HEK293 (cell line): ENCODE measurements around the gene CEP72.

Experiments used
- CTCF ChIA-PET: fragments of 350-600 bp; formaldehyde crosslinking; extraction: SDS; loops from one replicate; lab custom pipeline; 2021; ENCODE audit warnings: antibody characterized with exemption; lab: Yijun Ruan, JAX
- POLR2A ChIA-PET: fragments of 300-600 bp; formaldehyde crosslinking; extraction: SDS; loops from one replicate; lab custom pipeline; 2020; ENCODE audit warnings: antibody characterized with exemption, inconsistent platforms; lab: Yijun Ruan, JAX
- H3K27ac ChIP-seq: fragments of 200-500 bp; sonication (Bioruptor generic); 2 replicates; pipeline ENCODE4 v1.5.1; 2014; ENCODE audit warnings: low read depth, low read length, control low read depth, inconsistent platforms; ENCODE audit errors: extremely low read depth
- H3K36me3 ChIP-seq, 2 experiments: fragments of 200-500 bp in 1 of 2; sonication (Bioruptor generic) in 1 of 2; 1 replicate in 1 of 2; 2 replicates in 1 of 2; pipeline ENCODE4 v1.5.1; 2014 to 2017; ENCODE audit warnings: inconsistent platforms in 2 of 2, low read length in 2 of 2; ENCODE audit not compliant: control insufficient read depth in 2 of 2, insufficient read depth in 1 of 2
- H3K4me1 ChIP-seq: fragments of 200-500 bp; sonication (Bioruptor generic); 2 replicates; pipeline ENCODE4 v1.5.1; 2014; ENCODE audit warnings: mild to moderate bottlenecking, low read length, inconsistent platforms; ENCODE audit not compliant: control insufficient read depth, insufficient read depth
- H3K4me3 ChIP-seq: 2 replicates; pipeline ENCODE4 v1.5.1; 2011; ENCODE audit warnings: low read depth, mild to moderate bottlenecking, control low read depth, low read length, moderate library complexity
- H3K9me3 ChIP-seq: fragments of 200-500 bp; sonication (Bioruptor generic); 2 replicates; pipeline ENCODE4 v1.5.1; 2014; ENCODE audit warnings: low read depth, low read length, inconsistent platforms; ENCODE audit not compliant: control insufficient read depth, insufficient read depth
- GLI4 ChIP-seq: fragments of 450-650 bp; formaldehyde crosslinking; IDR thresholded peaks from 2 replicates; pipeline ENCODE4 v1.5.1; 2016; ENCODE audit warnings: missing biosample characterization, missing genetic modification characterization
- GLIS1 ChIP-seq: fragments of 450-650 bp; formaldehyde crosslinking; IDR thresholded peaks from 2 replicates; pipeline ENCODE4 v1.5.1; 2016; ENCODE audit warnings: missing biosample characterization, missing genetic modification characterization
- ZBTB10 ChIP-seq: fragments of 450-650 bp; formaldehyde crosslinking; IDR thresholded peaks from 2 replicates; pipeline ENCODE4 v1.5.1; 2016; ENCODE audit warnings: missing biosample characterization, missing genetic modification characterization
- ZBTB26 ChIP-seq: fragments of 450-650 bp; formaldehyde crosslinking; optimal IDR thresholded peaks from 2 replicates; pipeline ENCODE3; 2016; ENCODE audit warnings: missing biosample characterization, mild to moderate bottlenecking, missing genetic modification characterization
- ZBTB8A ChIP-seq: fragments of 450-650 bp; formaldehyde crosslinking; IDR thresholded peaks from 2 replicates; pipeline ENCODE4 v1.5.1; 2016; ENCODE audit warnings: missing biosample characterization, missing genetic modification characterization
- ZNF2 ChIP-seq: fragments of 450-650 bp; formaldehyde crosslinking; IDR thresholded peaks from 2 replicates; pipeline ENCODE4 v1.5.1; 2016; ENCODE audit warnings: missing biosample characterization, missing genetic modification characterization
- ZNF239 ChIP-seq: fragments of 450-650 bp; formaldehyde crosslinking; IDR thresholded peaks from 2 replicates; pipeline ENCODE4 v1.5.1; 2016; ENCODE audit warnings: missing biosample characterization, missing genetic modification characterization
- ZNF354C ChIP-seq: fragments of 450-650 bp; formaldehyde crosslinking; IDR thresholded peaks from 2 replicates; pipeline ENCODE4 v1.5.1; 2016; ENCODE audit warnings: missing biosample characterization, missing genetic modification characterization, low read depth, borderline replicate concordance
- ZNF362 ChIP-seq: fragments of 450-650 bp; formaldehyde crosslinking; IDR thresholded peaks from 2 replicates; pipeline ENCODE4 v1.5.1; 2016; ENCODE audit warnings: missing biosample characterization, missing genetic modification characterization
- ZNF488 ChIP-seq: fragments of 450-650 bp; formaldehyde crosslinking; IDR thresholded peaks from 2 replicates; pipeline ENCODE4 v1.5.1; 2016; ENCODE audit warnings: missing biosample characterization, missing genetic modification characterization
- ZNF621 ChIP-seq: fragments of 450-650 bp; formaldehyde crosslinking; IDR thresholded peaks from 2 replicates; pipeline ENCODE4 v1.5.1; 2017; ENCODE audit warnings: missing biosample characterization, missing genetic modification characterization
- ZNF692 ChIP-seq: fragments of 450-650 bp; formaldehyde crosslinking; IDR thresholded peaks from 2 replicates; pipeline ENCODE4 v1.5.1; 2016; ENCODE audit warnings: missing biosample characterization, missing genetic modification characterization
- ZNF837 ChIP-seq: fragments of 450-650 bp; formaldehyde crosslinking; IDR thresholded peaks from 2 replicates; pipeline ENCODE4 v1.5.1; 2016; ENCODE audit warnings: missing biosample characterization, missing genetic modification characterization
- ZSCAN23 ChIP-seq: fragments of 450-650 bp; formaldehyde crosslinking; IDR thresholded peaks from 2 replicates; pipeline ENCODE4 v1.5.1; 2016; ENCODE audit warnings: missing biosample characterization, missing genetic modification characterization
- ZSCAN4 ChIP-seq: fragments of 450-650 bp; formaldehyde crosslinking; IDR thresholded peaks from 2 replicates; pipeline ENCODE4 v1.5.1; 2017; ENCODE audit warnings: missing biosample characterization, missing genetic modification characterization

The CEP72 gene

GRCh38 chr5:675111-675870, 63.2 kb downstream of the CEP72 start:
- H3K4me3 ChIP-seq: no peak overlapping the region
- CTCF ChIA-PET: interaction anchor here (3.4 kb wide), 1 partner anchor 493 kb away, joined by 13 read pairs; no protein-coding TSS in a partner anchor
- H3K9me3 ChIP-seq: no peaks in the 10 kb centered on the region
- no peak overlapping the region for H3K27ac ChIP-seq
- POLR2A ChIA-PET: no interaction called here
- TF ChIP-seq GLIS1 (tag by site-specific recombination): 0 out of 2 replicates have a peak, but pooled peaks have one; percentile 34
- no peak for TF ChIP-seq ZNF621 (tag by site-specific recombination)
- 0 out of 2 replicates have a peak, but pooled peaks have one; percentile 14 for TF ChIP-seq ZBTB8A (tag by site-specific recombination)
- TF ChIP-seq ZBTB10: peak; percentile 29; the same call in 1 of the 2 replicates
- TF ChIP-seq ZNF837: no peak
- TF ChIP-seq ZSCAN23: no peak
- H3K36me3 ChIP-seq: peaks cover 0 to 4% of the 10 kb centered on the region in 2 experiments; a peak in 1 of 3 replicates
- H3K4me1 ChIP-seq: peaks cover 19% of the 10 kb centered on the region

GRCh38 chr5:675871-676698, 63.9 kb downstream of the CEP72 start:
- Histone ChIP-seq H3K36me3 (peaks cover 0 to 4% of the 10 kb centered on the region in 2 experiments; a peak in 1 of 3 replicates), H3K4me3 (no peak overlapping the region), H3K9me3 (no peaks in the 10 kb centered on the region), H3K27ac (no peak overlapping the region), H3K4me1 (peaks cover 19% of the 10 kb centered on the region)
- TF ChIP-seq ZNF239 (tag by site-specific recombination) (no peak), ZNF354C (tag by site-specific recombination) (no peak), ZBTB8A (tag by site-specific recombination) (no peak), GLIS1 (tag by site-specific recombination) (0 out of 2 replicates have a peak, but pooled peaks have one; percentile 13), ZNF692 (tag by site-specific recombination) (0 out of 2 replicates have a peak, but pooled peaks have one; percentile 18)
- ChIA-PET POLR2A (interaction anchor here (0.8 kb wide), 1 partner anchor 217 kb away, joined by 3 read pairs; the partner anchor contains the start of genes BRD9 and TRIP13), CTCF (interaction anchor here (0.7 kb wide), 1 partner anchor 498 kb away, joined by 3 read pairs; no protein-coding TSS in a partner anchor)

GRCh38 chr5:676699-677076, 64.5 kb downstream of the CEP72 start:
- POLR2A ChIA-PET: interaction anchor here (0.8 kb wide), 1 partner anchor 216 kb away, joined by 3 read pairs; the partner anchor contains the start of genes BRD9 and TRIP13
- H3K36me3 ChIP-seq: peaks cover 0 to 4% of the 10 kb centered on the region in 2 experiments; a peak in 1 of 3 replicates
- peaks cover 19% of the 10 kb centered on the region for H3K4me1 ChIP-seq
- H3K9me3 ChIP-seq: no peaks in the 10 kb centered on the region
- no peak overlapping the region for H3K4me3 ChIP-seq
- no peak overlapping the region for H3K27ac ChIP-seq
- CTCF ChIA-PET: interaction anchor here (0.7 kb wide), 1 partner anchor 497 kb away, joined by 3 read pairs; no protein-coding TSS in a partner anchor
- TF ChIP-seq ZSCAN4 (tag by site-specific recombination) (peak; percentile 87), ZNF2 (tag by site-specific recombination) (peak; percentile 71; the same call in 1 of the 2 replicates), ZBTB26 (peak; percentile 31), GLI4 (0 out of 2 replicates have a peak, but pooled peaks have one; percentile 68), ZNF488 (tag by site-specific recombination) (0 out of 2 replicates have a peak, but pooled peaks have one; percentile 53), ZNF362 (no peak)
